Memory B cell (primary cell): ENCODE results near the gene KRTAP22-2.

Experiments
- ATAC-seq: fragments of 150-1000 bp; cut with Tn5 transposase; 2 replicates; pipeline ENCODE4 v1.10.0; 2021; ENCODE audit warnings: low read depth, mild to moderate bottlenecking, moderate library complexity
- DNase-seq, 2 donors: peaks; one replicate each; pipeline ENCODE4 v3.0.0; 2022; ENCODE audit warnings: low spot score in 2 of 2
- H3K27ac Mint-ChIP-seq: one replicate; pipeline ENCODE4 v1.8.0; 2022; ENCODE audit warnings: mild to moderate bottlenecking, moderate library complexity, mixed read lengths
- H3K27me3 Mint-ChIP-seq: one replicate; pipeline ENCODE4 v1.8.0; 2022; ENCODE audit warnings: mixed read lengths
- H3K36me3 Mint-ChIP-seq: one replicate; pipeline ENCODE4 v1.8.0; 2022; ENCODE audit warnings: mild to moderate bottlenecking, mixed read lengths
- H3K4me1 Mint-ChIP-seq: one replicate; pipeline ENCODE4 v1.8.0; 2022; ENCODE audit warnings: mixed read lengths
- H3K4me3 Mint-ChIP-seq: one replicate; pipeline ENCODE4 v1.8.0; 2022; ENCODE audit warnings: mild to moderate bottlenecking, moderate library complexity, mixed read lengths
- H3K9me3 Mint-ChIP-seq: one replicate; pipeline ENCODE4 v1.8.0; 2022; ENCODE audit warnings: mixed read lengths

Gene KRTAP22-2

GRCh38 chr21:30590297-30590696 lies at the start of gene KRTAP22-2:
Gene KRTAP22-2, minus strand, starts transcription at chr21:30590397.
- no peak for ATAC-seq
- no peak within 1 kb of the TSS for H3K27ac Mint-ChIP-seq

GRCh38 chr21:30638686-30639085 lies 48.5 kb upstream of the KRTAP22-2 start:
- Mint-ChIP-seq H3K27ac (no peak overlapping the region), H3K4me1 (no peaks in the 10 kb centered on the region), H3K9me3 (peaks cover 3% of the 10 kb centered on the region), H3K36me3 (no peaks in the 10 kb centered on the region), H3K4me3 (no peak overlapping the region), H3K27me3 (no peaks in the 10 kb centered on the region)
- DNase-seq: no peak
- no peak for ATAC-seq

More at GRCh38 chr21:30590297-30590696, at the start of gene KRTAP22-2:
- H3K9me3 Mint-ChIP-seq: peaks cover 4% of the 10 kb centered on the region
- H3K4me1 Mint-ChIP-seq: no peaks in the 10 kb centered on the region
- H3K4me3 Mint-ChIP-seq: no peak within 1 kb of the TSS
- no peaks in the 10 kb centered on the region for H3K27me3 Mint-ChIP-seq
- no peak for DNase-seq
- no peaks in the 10 kb centered on the region for H3K36me3 Mint-ChIP-seq

- Mint-ChIP-seq H3K4me1 (no peaks in the 10 kb centered on the region), H3K9me3 (peaks cover 1% of the 10 kb centered on the region), H3K4me3 (no peak within 1 kb of the TSS), H3K27ac (no peak within 1 kb of the TSS), H3K36me3 (no peaks in the 10 kb centered on the region), H3K27me3 (no peaks in the 10 kb centered on the region)
- ATAC-seq (no peak), DNase-seq (no peak)
Observed at GRCh38 chr21:30634906-30635305, 44.7 kb upstream of the KRTAP22-2 start, which contains the start of gene KRTAP20-2. Gene KRTAP20-2, plus strand, starts transcription at chr21:30635206. Its CDS starts 58 bp downstream, at chr21:30635264.

- no peak overlapping the region for H3K27ac Mint-ChIP-seq
- H3K27me3 Mint-ChIP-seq: no peaks in the 10 kb centered on the region
- H3K9me3 Mint-ChIP-seq: peaks cover 3% of the 10 kb centered on the region
- no peak overlapping the region for H3K4me3 Mint-ChIP-seq
- DNase-seq (no peak), ATAC-seq (no peak)
- H3K4me1 Mint-ChIP-seq: no peaks in the 10 kb centered on the region
- H3K36me3 Mint-ChIP-seq: no peaks in the 10 kb centered on the region
Observed at GRCh38 chr21:30629200-30629599, 39.0 kb upstream of the KRTAP22-2 start.

- DNase-seq (no peak), ATAC-seq (no peak)
- peaks cover 3% of the 10 kb centered on the region for H3K9me3 Mint-ChIP-seq
- H3K4me1 Mint-ChIP-seq: no peaks in the 10 kb centered on the region
- H3K4me3 Mint-ChIP-seq: no peak overlapping the region
- no peaks in the 10 kb centered on the region for H3K27me3 Mint-ChIP-seq
- no peak overlapping the region for H3K27ac Mint-ChIP-seq
- no peaks in the 10 kb centered on the region for H3K36me3 Mint-ChIP-seq
Observed at GRCh38 chr21:30628109-30628508, 37.9 kb upstream of the KRTAP22-2 start.

- no peaks in the 10 kb centered on the region for H3K36me3 Mint-ChIP-seq
- no peak overlapping the region for H3K27ac Mint-ChIP-seq
- no peak for ATAC-seq
- no peaks in the 10 kb centered on the region for H3K4me1 Mint-ChIP-seq
- H3K4me3 Mint-ChIP-seq: no peak overlapping the region
- DNase-seq: no peak
- H3K9me3 Mint-ChIP-seq: peaks cover 3% of the 10 kb centered on the region
- no peaks in the 10 kb centered on the region for H3K27me3 Mint-ChIP-seq
Observed at GRCh38 chr21:30625449-30626165, 35.4 kb upstream of the KRTAP22-2 start.

GRCh38 chr21:30623362-30623761 lies 33.2 kb upstream of the KRTAP22-2 start:
- ATAC-seq: no peak
- H3K4me3 Mint-ChIP-seq: no peak overlapping the region
- no peak overlapping the region for H3K27ac Mint-ChIP-seq
- H3K27me3 Mint-ChIP-seq: no peaks in the 10 kb centered on the region
- DNase-seq: no peak
- H3K4me1 Mint-ChIP-seq: no peaks in the 10 kb centered on the region
- peaks cover 3% of the 10 kb centered on the region for H3K9me3 Mint-ChIP-seq
- no peaks in the 10 kb centered on the region for H3K36me3 Mint-ChIP-seq

GRCh38 chr21:30620522-30620921 lies 30.3 kb upstream of the KRTAP22-2 start, which contains the start of gene KRTAP20-4:
Gene KRTAP20-4, plus strand, starts transcription at chr21:30620627.
- DNase-seq: no peak

GRCh38 chr21:30620080-30620479 lies 29.9 kb upstream of the KRTAP22-2 start:
- no peak overlapping the region for H3K27ac Mint-ChIP-seq
- no peak for ATAC-seq
- H3K4me3 Mint-ChIP-seq: no peak overlapping the region
- no peaks in the 10 kb centered on the region for H3K36me3 Mint-ChIP-seq
- H3K4me1 Mint-ChIP-seq: no peaks in the 10 kb centered on the region
- no peaks in the 10 kb centered on the region for H3K27me3 Mint-ChIP-seq
- peaks cover 2% of the 10 kb centered on the region for H3K9me3 Mint-ChIP-seq
- no peak for DNase-seq

More at GRCh38 chr21:30620522-30620921, 30.3 kb upstream of the KRTAP22-2 start, which contains the start of gene KRTAP20-4:
- Mint-ChIP-seq H3K36me3 (no peaks in the 10 kb centered on the region), H3K4me3 (no peak within 1 kb of the TSS), H3K27me3 (no peaks in the 10 kb centered on the region), H3K4me1 (no peaks in the 10 kb centered on the region), H3K27ac (no peak within 1 kb of the TSS), H3K9me3 (peaks cover 2% of the 10 kb centered on the region)
- no peak for ATAC-seq

GRCh38 chr21:30616125-30616524 lies 25.9 kb upstream of the KRTAP22-2 start, which contains the start of gene KRTAP20-1:
Gene KRTAP20-1, plus strand, starts transcription at chr21:30616425. Its CDS starts 30 bp downstream, at chr21:30616455.
- ATAC-seq: no peak
- Mint-ChIP-seq H3K4me3 (no peak within 1 kb of the TSS), H3K9me3 (peaks cover 2% of the 10 kb centered on the region), H3K27me3 (no peaks in the 10 kb centered on the region), H3K36me3 (no peaks in the 10 kb centered on the region), H3K27ac (no peak within 1 kb of the TSS), H3K4me1 (no peaks in the 10 kb centered on the region)
- DNase-seq: no peak

GRCh38 chr21:30615199-30615598 lies 25.0 kb upstream of the KRTAP22-2 start:
- DNase-seq (no peak), ATAC-seq (no peak)
- H3K9me3 Mint-ChIP-seq: peaks cover 4% of the 10 kb centered on the region
- no peak overlapping the region for H3K27ac Mint-ChIP-seq
- H3K4me1 Mint-ChIP-seq: no peaks in the 10 kb centered on the region
- H3K4me3 Mint-ChIP-seq: no peak overlapping the region
- no peaks in the 10 kb centered on the region for H3K27me3 Mint-ChIP-seq
- no peaks in the 10 kb centered on the region for H3K36me3 Mint-ChIP-seq

- no peaks in the 10 kb centered on the region for H3K36me3 Mint-ChIP-seq
- peaks cover 4% of the 10 kb centered on the region for H3K9me3 Mint-ChIP-seq
- H3K4me3 Mint-ChIP-seq: no peak within 1 kb of the TSS
- H3K4me1 Mint-ChIP-seq: no peaks in the 10 kb centered on the region
- no peaks in the 10 kb centered on the region for H3K27me3 Mint-ChIP-seq
- ATAC-seq (no peak), DNase-seq (no peak)
- no peak within 1 kb of the TSS for H3K27ac Mint-ChIP-seq
Observed at GRCh38 chr21:30613836-30614235, 23.6 kb upstream of the KRTAP22-2 start, which contains the start of gene KRTAP6-1. Gene KRTAP6-1, minus strand, starts transcription at chr21:30613930. Its CDS starts 26 bp downstream, at chr21:30613904.

- ATAC-seq: no peak
- Mint-ChIP-seq H3K4me1 (no peaks in the 10 kb centered on the region), H3K27ac (no peak overlapping the region), H3K27me3 (no peaks in the 10 kb centered on the region), H3K9me3 (peaks cover 4% of the 10 kb centered on the region), H3K4me3 (no peak overlapping the region), H3K36me3 (no peaks in the 10 kb centered on the region)
- no peak for DNase-seq
Observed at GRCh38 chr21:30612132-30612531, 21.9 kb upstream of the KRTAP22-2 start.

GRCh38 chr21:30605968-30606367 lies 15.8 kb upstream of the KRTAP22-2 start:
- Mint-ChIP-seq H3K27ac (no peak overlapping the region), H3K9me3 (peaks cover 5% of the 10 kb centered on the region), H3K36me3 (no peaks in the 10 kb centered on the region), H3K4me1 (no peaks in the 10 kb centered on the region), H3K4me3 (no peak overlapping the region), H3K27me3 (no peaks in the 10 kb centered on the region)
- no peak for DNase-seq
- ATAC-seq: no peak

GRCh38 chr21:30600787-30601186 lies 10.6 kb upstream of the KRTAP22-2 start, which contains the start of gene KRTAP22-1:
Gene KRTAP22-1, plus strand, starts transcription at chr21:30601087.
- Mint-ChIP-seq H3K27ac (no peak within 1 kb of the TSS), H3K9me3 (peaks cover 2% of the 10 kb centered on the region), H3K36me3 (no peaks in the 10 kb centered on the region), H3K4me3 (no peak within 1 kb of the TSS), H3K4me1 (no peaks in the 10 kb centered on the region), H3K27me3 (no peaks in the 10 kb centered on the region)
- ATAC-seq (no peak), DNase-seq (no peak)
